IMR-90 (cell line): ENCODE measurements around the gene BCHE. TPM values are rescaled to one million over a fixed set of nuclear protein-coding genes. Genes with fewer than 3 reads are reported as not detected.

ENCODE experiments used
- ATAC-seq: fragments of 200-7000 bp; cut with Tn5 transposase; 2 replicates; pipeline ENCODE4 v1.9.1; 2020; ENCODE audit warnings: low read depth, mild to moderate bottlenecking, moderate library complexity
- BruUV-seq: library from RNA; stranded (reverse); fragments of 400-500 nt; replicated peaks from 2 replicates; lab custom pipeline; 2021; lab: Mats Ljungman, UMichigan
- CTCF ChIA-PET: fragments of 300-600 bp; formaldehyde crosslinking; extraction: SDS; loops from one replicate; lab custom pipeline; 2021; ENCODE audit warnings: antibody characterized with exemption; lab: Yijun Ruan, JAX
- POLR2A ChIA-PET: fragments of 300-600 bp; sonication (Branson Sonifier 250); formaldehyde crosslinking; loops from one replicate; lab custom pipeline; 2022; ENCODE audit warnings: antibody characterized with exemption; ENCODE audit not compliant: unreplicated experiment; lab: Charles Lee
- DNase-seq: peaks from one replicate; pipeline ENCODE4 v3.0.0; 2013
- H2AFZ ChIP-seq: replicated peaks from 2 replicates; pipeline ENCODE3; 2013; ENCODE audit warnings: low read length, mild to moderate bottlenecking; ENCODE audit not compliant: poor library complexity
- H2AK5ac ChIP-seq: 2 replicates; pipeline ENCODE4 v1.6.1; 2013; ENCODE audit warnings: low read depth, low read length, inconsistent platforms
- H2AK9ac ChIP-seq: replicated peaks from 2 replicates; pipeline ENCODE3; 2013; ENCODE audit warnings: mild to moderate bottlenecking, low read depth, low read length, moderate library complexity; ENCODE audit not compliant: poor library complexity
- H2BK120ac ChIP-seq: 2 replicates; pipeline ENCODE4 v1.6.1; 2013; ENCODE audit warnings: low read depth, low read length, inconsistent platforms
- H2BK15ac ChIP-seq: 3 replicates; pipeline ENCODE4 v1.6.1; 2013; ENCODE audit warnings: low read depth, low read length, inconsistent platforms
- H2BK20ac ChIP-seq: 2 replicates; pipeline ENCODE4 v1.6.1; 2013; ENCODE audit warnings: low read depth, mild to moderate bottlenecking, inconsistent platforms, low read length, moderate library complexity
- H2BK5ac ChIP-seq: 2 replicates; pipeline ENCODE4 v1.6.1; 2013; ENCODE audit warnings: mild to moderate bottlenecking, low read depth, low read length, inconsistent platforms; ENCODE audit not compliant: poor library complexity, severe bottlenecking
- H3K14ac ChIP-seq: replicated peaks from 2 replicates; pipeline ENCODE4 v1.6.1; 2013; ENCODE audit warnings: low read depth, low read length, inconsistent platforms
- H3K18ac ChIP-seq: 2 replicates; pipeline ENCODE4 v1.6.1; 2013; ENCODE audit warnings: low read depth, low read length, control low read depth
- H3K23ac ChIP-seq: 2 replicates; pipeline ENCODE4 v1.6.1; 2013; ENCODE audit warnings: low read depth, low read length, inconsistent platforms
- H3K27ac ChIP-seq: 2 replicates; pipeline ENCODE4 v1.5.1; 2013; ENCODE audit warnings: mild to moderate bottlenecking, control low read depth, low read length; ENCODE audit not compliant: insufficient read depth
- H3K27me3 ChIP-seq: 2 replicates; pipeline ENCODE4 v1.6.1; 2013; ENCODE audit warnings: low read length; ENCODE audit not compliant: control insufficient read depth, insufficient read depth
- H3K36me3 ChIP-seq: 2 replicates; pipeline ENCODE4 v1.6.1; 2013; ENCODE audit warnings: low read length, mixed read lengths; ENCODE audit not compliant: control insufficient read depth, insufficient read depth
- H3K4ac ChIP-seq: 2 replicates; pipeline ENCODE4 v1.6.1; 2013; ENCODE audit warnings: low read depth, low read length, inconsistent platforms
- H3K4me1 ChIP-seq: 2 replicates; pipeline ENCODE4 v1.6.1; 2013; ENCODE audit warnings: low read length, mixed read lengths; ENCODE audit not compliant: control insufficient read depth, insufficient read depth
- H3K4me2 ChIP-seq: 2 replicates; pipeline ENCODE4 v1.6.1; 2013; ENCODE audit warnings: low read depth, mild to moderate bottlenecking, control low read depth, low read length, moderate library complexity
- H3K4me3 ChIP-seq: 2 replicates; pipeline ENCODE4 v1.5.1; 2013; ENCODE audit warnings: low read depth, mild to moderate bottlenecking, control low read depth, low read length, moderate library complexity; ENCODE audit not compliant: insufficient read depth
- H3K56ac ChIP-seq: 2 replicates; pipeline ENCODE4 v1.6.1; 2013; ENCODE audit warnings: low read length, inconsistent platforms; ENCODE audit not compliant: insufficient read depth; ENCODE audit errors: extremely low read depth
- H3K79me1 ChIP-seq, 2 experiments: 2 replicates each; pipeline ENCODE4 v1.6.1; 2013; ENCODE audit warnings: low read length in 2 of 2, inconsistent platforms in 1 of 2, low read depth in 1 of 2
- H3K9ac ChIP-seq: 2 replicates; pipeline ENCODE4 v1.6.1; 2013; ENCODE audit warnings: low read depth, low read length, control low read depth
- H3K9me1 ChIP-seq: 2 replicates; pipeline ENCODE4 v1.6.1; 2013; ENCODE audit warnings: low read length, inconsistent platforms; ENCODE audit not compliant: insufficient read depth
- H3K9me3 ChIP-seq: 2 replicates; pipeline ENCODE4 v1.6.1; 2013; ENCODE audit warnings: low read length; ENCODE audit not compliant: control insufficient read depth, insufficient read depth
- H4K20me1 ChIP-seq: 2 replicates; pipeline ENCODE4 v1.6.1; 2013; ENCODE audit warnings: low read length, inconsistent platforms; ENCODE audit not compliant: insufficient read depth
- H4K5ac ChIP-seq: 2 replicates; pipeline ENCODE4 v1.6.1; 2013; ENCODE audit warnings: mild to moderate bottlenecking, low read depth, low read length, control low read depth
- H4K8ac ChIP-seq, 2 experiments: 2 replicates each; pipeline ENCODE4 v1.6.1; 2013; ENCODE audit warnings: low read depth in 2 of 2, low read length in 2 of 2, control low read depth in 1 of 2, inconsistent platforms in 1 of 2
- H4K91ac ChIP-seq: 2 replicates; pipeline ENCODE4 v1.6.1; 2013; ENCODE audit warnings: low read depth, low read length, inconsistent platforms; ENCODE audit not compliant: insufficient read depth
- MAZ ChIP-seq: IDR thresholded peaks from 2 replicates; pipeline ENCODE4 v1.6.1; 2012; ENCODE audit warnings: low read depth, mild to moderate bottlenecking, low read length, improper control_type of control experiment, moderate library complexity, borderline replicate concordance
- RCOR1 ChIP-seq: IDR thresholded peaks from 2 replicates; pipeline ENCODE4 v1.6.1; 2012; ENCODE audit warnings: mild to moderate bottlenecking, low read length, improper control_type of control experiment; ENCODE audit not compliant: insufficient replicate concordance
- WGBS, 2 experiments: methylation state at CpG; one replicate each; pipeline versions ENCODE4 v1.1.5 to v1.1.7; 2013; ENCODE audit warnings: missing lambda C conversion rate in 2 of 2; ENCODE audit not compliant: insufficient read length in 1 of 2; ENCODE audit errors: extremely low coverage in 2 of 2; 5-methylcytosine and 5-hydroxymethylcytosine counted together
- dilution Hi-C: fragments of 300-500 bp; cut with HindIII; formaldehyde crosslinking; loops from one replicate; pipeline ENCODE4 v1.14.3; 2018; ENCODE audit warnings: low sequenced_read_pairs; ENCODE audit not compliant: unreplicated experiment
- in situ Hi-C: fragments of 300-500 bp; cut with MboI; formaldehyde crosslinking; loops from 3 replicates; pipeline ENCODE4 v1.14.3; 2019; ENCODE audit warnings: low sequenced_read_pairs, inconsistent platforms, mixed read lengths
- intact Hi-C: fragments of 100-400 bp; cut with micrococcal nuclease; formaldehyde crosslinking; loops from 2 replicates; pipeline ENCODE4 v1.10.0; 2022
- polyA plus RNA-seq, 3 experiments: library from polyadenylated mRNA; depleted of rRNA; stranded (reverse); fragments of >200 nt; gene quantifications; 2 replicates each; pipeline ENCODE4 v1.2.3, GENCODE V29; 2012; ENCODE audit warnings: low replicate concordance in 1 of 3
- total RNA-seq: library from RNA; depleted of rRNA; stranded (reverse); fragments of >200 nt; gene quantifications from 2 replicates; pipeline ENCODE4 v1.2.3, GENCODE V29; 2012

The BCHE gene
- total and polyA plus RNA-seq, 2 of the 4 experiments (the other 2 are of a cell fraction) = 1.5 to 1.6 TPM

DNA sequence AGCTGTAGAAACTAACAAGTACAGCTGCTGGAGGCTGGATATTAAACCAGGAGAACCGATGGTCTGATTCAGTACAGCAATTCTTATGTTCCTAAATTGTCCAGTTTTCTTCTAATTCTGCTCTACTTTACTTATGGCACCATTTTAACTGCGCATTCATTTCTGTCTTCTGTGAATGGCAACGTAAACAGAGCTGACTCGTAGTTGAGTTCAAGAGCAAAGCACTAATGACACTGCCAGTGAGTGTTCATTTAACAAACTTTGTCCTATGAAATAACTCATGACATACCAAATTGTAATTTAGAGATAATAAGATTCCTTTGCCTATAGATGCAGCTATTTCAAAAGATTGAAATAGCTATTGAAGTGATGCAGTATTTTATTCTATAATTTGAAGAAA lies 48.7 kb downstream of the BCHE start:
- H4K20me1 ChIP-seq = no peaks in the 10 kb centered on the region
- no peak overlapping the region for H3K18ac ChIP-seq
- H3K23ac ChIP-seq = no peak overlapping the region
- peaks cover 3% of the 10 kb centered on the region; the same call in 1 of the 2 replicates for H3K9me3 ChIP-seq
- no peak overlapping the region for H2AK5ac ChIP-seq
- no peak overlapping the region for H4K8ac ChIP-seq
- CTCF ChIA-PET = no interaction called here
- no peak overlapping the region for H2BK5ac ChIP-seq
- no peaks in the 10 kb centered on the region for H3K79me1 ChIP-seq
- no peak for TF ChIP-seq MAZ
- TF ChIP-seq RCOR1 = no peak
- no peak overlapping the region for H4K5ac ChIP-seq
- H3K27ac ChIP-seq = no peak overlapping the region
- in situ Hi-C loops (no loop called here), dilution Hi-C loops (no loop called here), intact Hi-C loops (no loop called here)
- no peak overlapping the region for H2AFZ ChIP-seq
- POLR2A ChIA-PET = no interaction called here
- H3K9ac ChIP-seq = no peak overlapping the region
- no CpG with 5 or more reads among the region's 4 CpGs for WGBS, 2 experiments
- no peak overlapping the region for H3K14ac ChIP-seq
- H3K36me3 ChIP-seq = no peaks in the 10 kb centered on the region
- no TSS peak for BruUV-seq
- no peak overlapping the region for H2AK9ac ChIP-seq
- no peaks in the 10 kb centered on the region for H3K4me1 ChIP-seq
- H3K9me1 ChIP-seq = no peaks in the 10 kb centered on the region
- H3K4me2 ChIP-seq = no peak overlapping the region
- no peak for ATAC-seq
- H2BK20ac ChIP-seq = no peak overlapping the region
- no peak overlapping the region for H4K91ac ChIP-seq
- no peaks in the 10 kb centered on the region for H3K27me3 ChIP-seq
- no peak overlapping the region for H3K56ac ChIP-seq
- no peak for DNase-seq
- no peak overlapping the region for H2BK120ac ChIP-seq
- H2BK15ac ChIP-seq = no peak overlapping the region
- H3K4me3 ChIP-seq = no peak overlapping the region
- no peak overlapping the region for H3K4ac ChIP-seq
